Stimulated activated CD4-positive, alpha-beta T cell treated with anti-CD3 and anti-CD28 coated beads, Interleukin-2, amount 100 ng/mL, for 4 hours (primary cell): ENCODE results near the gene NCKAP5.

Experiments used
- DNase-seq: peaks from one replicate; pipeline ENCODE4 v3.0.0-alpha.2; 2020; ENCODE audit warnings: low read depth

NCKAP5 gene

DNA sequence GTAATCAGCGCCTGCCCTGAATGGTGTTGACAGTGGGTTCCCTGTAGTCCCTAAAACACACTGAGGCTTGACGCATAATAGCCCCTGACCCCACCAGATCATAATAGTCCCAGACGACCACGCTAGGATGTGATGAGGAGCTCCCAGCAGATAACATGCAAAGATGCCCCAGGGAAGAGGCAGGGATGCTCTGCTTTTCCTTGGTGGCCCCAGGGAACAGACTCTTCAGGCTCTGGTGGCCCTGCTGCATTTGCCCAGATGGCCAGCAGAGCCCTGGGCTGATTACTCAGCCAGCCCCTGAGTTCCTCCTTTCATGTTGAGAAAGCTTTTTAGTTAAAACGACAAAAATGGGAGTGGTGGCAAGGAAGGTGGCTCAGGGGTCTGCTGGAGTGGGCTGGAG lies 5.9 kb upstream of the NCKAP5 start:
- DNase-seq: no peak

DNA sequence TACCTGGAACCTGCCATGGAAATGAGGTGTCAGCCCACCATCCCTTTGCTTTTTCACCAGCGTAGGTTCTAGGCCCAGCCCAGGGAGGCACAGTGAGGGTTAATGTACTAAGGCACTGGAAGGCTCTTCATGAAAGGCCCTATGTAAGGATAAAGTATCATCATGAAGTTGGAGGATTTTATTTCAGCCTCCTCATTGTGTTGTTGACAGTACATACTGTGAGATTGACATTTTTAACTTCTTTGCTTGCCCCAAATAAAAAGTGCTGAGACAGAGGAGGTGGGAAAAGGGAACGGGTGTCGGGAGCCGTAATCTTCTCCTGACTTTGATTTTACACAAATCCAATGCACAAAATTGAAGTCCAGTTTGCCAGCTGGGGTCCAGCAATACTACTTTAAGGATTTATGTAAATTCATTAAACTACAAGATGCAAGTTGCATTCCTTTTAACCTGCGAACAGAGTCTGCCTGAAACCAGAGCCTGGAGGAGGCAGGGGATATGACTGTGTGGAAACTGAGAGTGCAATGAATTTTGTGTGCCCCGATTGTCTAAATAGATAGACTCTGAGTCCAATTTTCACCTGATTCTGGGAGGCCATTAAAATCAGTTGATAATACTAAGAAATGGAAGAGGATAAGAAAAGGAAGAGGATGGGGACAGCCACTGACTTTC lies 5.4 kb upstream of the NCKAP5 start:
- DNase-seq: no peak

GRCh38 chr2:133571249-133571648 lies 3.0 kb upstream of the NCKAP5 start:
- DNase-seq: no peak

DNA sequence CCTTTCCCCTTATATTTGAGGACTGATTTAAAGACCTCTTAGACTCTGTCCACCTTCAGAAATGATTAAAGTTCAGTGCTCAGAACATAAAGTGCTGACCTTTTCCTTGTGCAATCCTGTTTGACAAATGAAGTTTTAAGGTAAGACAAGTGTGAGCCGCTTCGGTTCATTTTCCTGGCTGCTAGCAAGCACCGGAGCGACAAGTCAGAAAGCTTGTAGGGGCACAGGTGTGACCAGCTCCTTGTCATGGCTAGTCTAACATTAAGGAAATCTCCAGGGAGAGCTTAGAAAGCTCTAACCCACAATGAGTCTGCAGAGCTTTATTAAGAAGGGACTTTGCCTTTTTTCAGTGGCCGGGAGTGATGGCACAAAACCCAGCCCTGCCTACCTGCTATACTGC lies 2.3 kb upstream of the NCKAP5 start:
- no peak for DNase-seq

DNA sequence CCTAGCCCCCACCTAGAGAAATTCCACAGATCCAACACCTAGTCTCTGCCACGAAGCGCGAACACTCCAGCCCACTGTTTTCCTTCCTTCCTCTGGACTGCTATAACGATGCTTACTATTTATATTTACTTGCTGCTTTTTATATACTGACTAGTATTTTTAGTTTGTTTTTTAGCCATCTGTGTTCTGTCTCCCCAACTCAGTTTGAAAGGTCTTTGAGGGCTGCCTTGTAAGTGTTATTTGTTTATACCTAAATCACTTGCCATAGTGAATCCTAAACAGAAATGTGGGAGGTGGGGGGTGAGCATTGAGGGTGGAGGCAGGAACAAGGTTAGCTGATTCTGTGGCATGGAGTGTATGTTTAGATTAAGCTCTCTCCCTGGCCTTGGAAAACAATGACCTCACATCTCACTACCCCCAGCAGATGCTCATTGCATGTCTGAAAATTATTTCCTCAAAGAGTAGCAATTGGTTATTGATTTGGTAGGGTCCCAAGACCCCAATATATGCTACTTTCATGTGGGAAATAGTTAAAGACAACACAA lies 1.1 kb upstream of the NCKAP5 start:
- no peak for DNase-seq

- no peak for DNase-seq
These were observed 335 bp upstream of the NCKAP5 start for GRCh38 chr2:133568598-133568997.

- no peak for DNase-seq
These were observed 5.7 kb downstream of the NCKAP5 start for GRCh38 chr2:133562558-133562957.

GRCh38 chr2:133561045-133561852 lies 7.0 kb downstream of the NCKAP5 start:
- DNase-seq: no peak

- DNase-seq: no peak
These were observed 10.6 kb downstream of the NCKAP5 start for GRCh38 chr2:133557614-133558013.

DNA sequence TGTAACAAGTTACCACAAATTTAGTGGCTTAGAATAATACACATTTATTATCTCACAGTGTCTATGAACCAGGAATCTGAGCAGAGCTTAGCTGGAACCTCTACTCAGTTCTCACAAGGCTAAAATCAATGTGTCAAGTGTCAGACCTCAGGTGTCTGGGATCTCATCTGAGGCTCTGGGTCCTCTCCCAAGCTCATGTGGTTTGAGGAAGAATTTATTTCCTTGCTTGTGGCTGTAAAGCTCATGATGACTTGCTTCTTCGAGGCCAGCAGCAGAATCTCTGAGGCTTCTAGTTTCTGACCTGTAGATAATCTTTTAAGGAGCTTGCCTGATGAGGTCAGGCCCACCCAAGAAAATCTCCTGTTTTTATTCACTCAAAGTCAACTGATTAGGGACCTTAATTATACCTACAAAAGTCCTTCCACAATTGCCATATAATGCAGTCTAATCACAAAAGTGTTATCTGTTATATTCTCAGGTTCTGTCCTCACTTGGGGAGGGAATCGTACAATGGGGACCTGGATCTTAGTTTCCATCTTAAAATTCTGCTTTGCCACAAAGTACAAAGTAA lies 14.3 kb downstream of the NCKAP5 start:
- DNase-seq: no peak

GRCh38 chr2:133553251-133553650 lies 15.0 kb downstream of the NCKAP5 start:
- no peak for DNase-seq

DNA sequence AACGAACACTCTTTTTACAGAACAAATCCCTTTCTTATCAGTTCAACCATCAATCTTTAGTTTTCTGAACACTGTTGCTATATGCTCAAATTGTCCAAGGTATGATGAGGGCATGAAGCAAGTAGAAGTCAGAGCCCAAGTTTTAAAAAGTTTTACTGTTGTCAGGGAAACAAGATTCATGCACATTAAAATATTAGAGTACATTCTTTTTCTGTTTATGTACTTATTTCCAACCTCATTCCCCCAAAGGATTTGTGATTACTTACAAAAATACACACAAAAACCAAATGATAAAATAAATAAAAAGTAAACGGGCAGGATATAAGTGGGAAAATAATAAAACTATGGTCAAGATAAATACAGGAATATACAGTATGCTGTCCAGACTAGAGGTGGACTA lies 15.4 kb downstream of the NCKAP5 start:
- no peak for DNase-seq

DNA sequence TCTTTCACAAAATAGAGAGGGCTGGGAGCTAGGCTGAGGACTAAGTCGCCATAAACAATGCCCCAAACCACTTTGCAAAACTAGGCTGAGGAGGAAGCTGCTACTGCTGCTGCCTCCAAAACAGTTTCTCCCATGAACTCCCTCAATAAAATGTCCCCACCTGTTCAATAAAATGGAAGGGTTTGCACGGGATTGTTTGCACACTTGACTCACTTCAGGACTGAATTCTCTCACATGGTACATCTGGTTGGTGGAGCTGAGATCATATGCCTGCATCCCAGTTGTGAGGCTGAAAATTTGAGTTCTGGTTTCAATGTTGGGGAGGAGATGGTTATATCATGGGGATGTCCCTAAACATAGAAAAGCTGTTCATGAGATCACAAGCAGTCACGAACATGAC lies 26.5 kb downstream of the NCKAP5 start:
- DNase-seq: no peak

- no peak for DNase-seq
These were observed 26.9 kb downstream of the NCKAP5 start for GRCh38 chr2:133541376-133541775.

- no peak for DNase-seq
These were observed 35.3 kb downstream of the NCKAP5 start for GRCh38 chr2:133532919-133533318.

DNA sequence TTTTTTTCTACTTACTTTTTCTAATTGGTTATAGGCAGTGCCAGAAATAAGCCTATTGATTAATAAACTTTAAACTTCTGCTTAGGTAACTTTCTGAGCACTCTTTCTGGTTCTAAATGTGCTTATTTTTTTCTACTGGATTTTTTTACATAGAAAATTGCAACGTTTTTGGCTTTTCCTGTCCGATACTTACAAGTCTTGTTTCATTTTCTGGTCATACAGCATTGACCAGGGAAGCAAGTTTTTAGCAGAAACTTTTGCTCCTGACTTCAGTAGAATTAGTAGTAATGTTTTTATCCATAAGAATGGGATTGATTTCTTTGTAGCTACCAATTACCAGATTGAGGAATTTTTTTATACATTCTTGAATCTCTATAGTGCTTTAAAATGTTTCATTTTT lies 36.9 kb downstream of the NCKAP5 start:
- DNase-seq: no peak

DNA sequence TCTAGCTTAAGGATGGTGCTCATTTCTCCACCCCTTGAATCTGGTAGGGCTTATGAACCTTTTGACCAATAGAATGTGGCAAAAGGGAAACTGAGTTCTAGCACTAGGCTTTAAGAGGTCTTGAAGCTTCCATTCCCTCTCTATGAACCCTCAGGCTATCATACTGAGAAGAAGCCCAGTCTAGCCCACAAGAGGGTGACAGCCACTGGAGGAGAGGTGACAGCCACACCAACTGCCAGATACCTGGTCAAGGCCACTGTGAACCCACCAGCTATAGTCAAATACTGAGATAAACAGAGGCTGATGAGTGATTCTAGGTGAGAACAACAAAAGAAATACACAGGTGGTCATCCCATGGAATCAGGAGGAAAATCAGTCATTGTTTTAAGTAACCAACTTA lies 37.6 kb downstream of the NCKAP5 start:
- DNase-seq: no peak

- DNase-seq: no peak
These were observed 41.5 kb downstream of the NCKAP5 start for GRCh38 chr2:133526530-133527300.

DNA sequence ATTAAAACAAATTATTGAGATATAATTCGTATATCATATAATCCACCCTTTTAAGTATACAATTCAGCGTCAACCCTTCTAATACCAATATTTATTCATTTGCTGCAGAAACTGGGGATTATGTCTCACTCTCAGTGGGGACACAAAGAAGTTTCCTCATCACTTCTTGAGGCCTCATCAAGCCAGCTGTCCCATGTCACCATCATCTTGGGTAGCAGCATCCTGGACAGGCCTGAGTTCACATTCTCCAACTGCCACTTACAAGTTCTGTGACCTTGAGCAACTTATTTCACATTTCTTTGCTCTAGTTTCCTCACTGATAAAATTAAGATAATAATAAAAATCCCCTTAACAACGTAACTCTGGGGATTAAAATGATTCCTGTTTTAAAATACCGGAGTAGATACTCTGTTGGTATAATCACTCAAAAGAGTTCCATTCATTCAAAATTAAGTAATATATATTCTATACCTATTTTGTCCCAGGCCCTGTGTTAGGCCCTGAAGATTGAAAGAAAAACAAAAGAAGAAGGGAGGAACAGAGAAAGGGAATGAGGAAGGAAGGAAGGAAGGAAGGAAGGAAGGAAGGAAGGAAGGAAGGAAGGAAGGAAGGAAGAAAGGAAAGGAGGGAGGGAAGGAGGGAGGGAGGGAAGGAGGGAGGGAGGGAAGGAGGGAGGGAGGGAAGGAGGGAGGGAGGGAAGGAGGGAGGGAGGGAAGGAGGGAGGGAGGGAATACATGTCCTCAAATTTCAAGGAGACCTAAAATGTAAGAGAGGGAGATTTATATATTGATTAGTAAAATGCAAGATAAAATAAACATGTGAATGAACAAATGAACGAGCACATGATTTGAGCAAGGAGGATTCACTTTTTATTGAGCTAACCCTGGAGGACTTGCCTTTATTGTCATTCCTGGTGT lies 42.4 kb downstream of the NCKAP5 start:
- DNase-seq: no peak

DNA sequence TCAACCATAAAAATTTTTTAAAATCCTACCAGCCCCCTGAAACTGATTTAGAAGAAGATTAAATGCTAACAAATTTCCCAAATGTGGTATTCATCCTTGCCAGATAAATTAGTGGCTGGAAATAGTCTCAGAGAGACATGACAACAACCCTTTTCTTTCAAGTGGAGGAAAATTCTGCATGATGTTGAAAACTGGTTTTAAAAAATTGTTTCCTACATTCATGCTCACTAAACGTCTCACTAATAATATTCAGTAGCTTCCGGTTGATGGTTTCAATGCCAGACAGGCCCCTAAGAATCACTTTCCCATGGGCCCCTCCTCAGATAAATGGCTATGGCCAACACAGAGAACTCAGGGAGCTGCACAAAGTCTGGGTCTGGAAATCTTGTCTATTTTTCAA lies 43.2 kb downstream of the NCKAP5 start:
- DNase-seq: no peak

DNA sequence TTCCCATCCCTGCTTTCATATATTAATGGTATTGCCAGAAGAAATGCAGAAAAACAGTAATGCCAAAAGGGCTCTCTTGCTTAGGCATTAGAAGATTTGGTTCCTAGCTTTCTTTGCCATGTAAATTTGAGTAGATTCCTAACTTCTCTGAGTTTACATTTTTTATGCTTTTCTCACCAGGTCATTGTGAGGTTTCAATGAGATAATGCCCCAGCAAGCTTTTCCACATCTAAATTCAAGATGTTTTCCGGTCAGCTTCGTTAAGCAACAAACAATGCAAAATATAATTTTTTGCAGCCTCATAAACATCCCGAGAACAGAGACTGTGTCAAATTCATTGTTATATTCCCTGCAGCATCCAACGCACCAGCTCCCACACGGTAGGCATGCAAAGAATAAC lies 44.9 kb downstream of the NCKAP5 start:
- no peak for DNase-seq
